Measurements from ENCODE around the gene SGTB.
A peak's percentile ranks its signal among the peaks of the same experiment; 100 is the strongest.

The SGTB gene, protein sequence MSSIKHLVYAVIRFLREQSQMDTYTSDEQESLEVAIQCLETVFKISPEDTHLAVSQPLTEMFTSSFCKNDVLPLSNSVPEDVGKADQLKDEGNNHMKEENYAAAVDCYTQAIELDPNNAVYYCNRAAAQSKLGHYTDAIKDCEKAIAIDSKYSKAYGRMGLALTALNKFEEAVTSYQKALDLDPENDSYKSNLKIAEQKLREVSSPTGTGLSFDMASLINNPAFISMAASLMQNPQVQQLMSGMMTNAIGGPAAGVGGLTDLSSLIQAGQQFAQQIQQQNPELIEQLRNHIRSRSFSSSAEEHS

GRCh38 chr5:65721720-65722574 lies at the start of gene SGTB, which contains the start of gene NLN:
Gene SGTB (minus strand): TSS chr5:65722109. CDS start chr5:65720807, 1,302 bp downstream.
Gene NLN (plus strand): TSS chr5:65722205. CDS start chr5:65722374, 169 bp downstream.
- DNase-seq, result peak; percentile 96

DNA sequence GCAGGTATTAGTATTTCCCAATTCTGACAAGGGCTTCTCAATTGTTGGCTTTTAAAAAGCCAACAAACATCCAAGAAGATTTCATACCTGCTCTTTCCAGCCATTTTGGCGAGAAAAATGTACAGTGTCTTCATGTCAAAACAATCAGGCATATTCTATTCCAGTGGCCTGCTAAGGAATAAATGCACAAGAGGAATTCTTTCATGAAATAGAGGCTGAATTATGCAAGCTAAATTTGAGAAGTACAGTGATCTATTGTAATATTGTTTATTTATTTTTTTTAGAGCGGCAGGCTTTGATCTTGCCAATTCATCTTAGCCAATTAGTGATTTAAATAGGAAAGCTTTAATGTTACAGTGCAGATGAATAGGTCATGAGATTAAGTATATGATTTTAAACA lies 49.4 kb upstream of the SGTB start:
- no peak for DNase-seq

DNA sequence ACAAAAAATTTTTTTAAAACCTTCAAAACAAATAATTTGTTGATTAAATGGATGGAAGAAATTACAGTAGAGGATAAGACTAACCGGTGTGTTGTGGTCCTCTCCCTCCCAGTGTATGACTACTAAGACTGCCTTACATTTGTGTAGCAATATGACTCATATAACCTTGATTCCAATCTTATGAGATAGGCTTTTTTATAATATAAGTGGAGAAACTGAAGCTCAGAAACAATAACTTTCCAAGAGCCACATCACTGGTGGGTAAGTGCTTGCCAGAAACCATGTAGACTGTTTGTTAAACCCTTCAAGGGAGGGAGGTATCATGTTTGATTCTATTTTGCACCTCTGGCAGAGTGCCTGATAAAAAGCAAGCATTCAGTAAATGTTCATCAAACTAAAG lies 47.6 kb upstream of the SGTB start:
- peak; percentile 39 for DNase-seq

- peak; percentile 62 for DNase-seq
These were observed 46.9 kb upstream of the SGTB start for GRCh38 chr5:65768723-65769346.

- no peak for DNase-seq
These were observed 45.7 kb upstream of the SGTB start for GRCh38 chr5:65767565-65767964.

GRCh38 chr5:65766781-65767180 lies 44.9 kb upstream of the SGTB start:
- no peak for DNase-seq

- no peak for DNase-seq
These were observed 44.3 kb upstream of the SGTB start for GRCh38 chr5:65766175-65766574.

- no peak for DNase-seq
These were observed 43.7 kb upstream of the SGTB start for GRCh38 chr5:65765582-65765981.

- DNase-seq, result peak; percentile 9
These were observed 40.3 kb upstream of the SGTB start for GRCh38 chr5:65762234-65762633.

- DNase-seq, result peak; percentile 79
These were observed 38.8 kb upstream of the SGTB start for GRCh38 chr5:65760504-65761275.

DNA sequence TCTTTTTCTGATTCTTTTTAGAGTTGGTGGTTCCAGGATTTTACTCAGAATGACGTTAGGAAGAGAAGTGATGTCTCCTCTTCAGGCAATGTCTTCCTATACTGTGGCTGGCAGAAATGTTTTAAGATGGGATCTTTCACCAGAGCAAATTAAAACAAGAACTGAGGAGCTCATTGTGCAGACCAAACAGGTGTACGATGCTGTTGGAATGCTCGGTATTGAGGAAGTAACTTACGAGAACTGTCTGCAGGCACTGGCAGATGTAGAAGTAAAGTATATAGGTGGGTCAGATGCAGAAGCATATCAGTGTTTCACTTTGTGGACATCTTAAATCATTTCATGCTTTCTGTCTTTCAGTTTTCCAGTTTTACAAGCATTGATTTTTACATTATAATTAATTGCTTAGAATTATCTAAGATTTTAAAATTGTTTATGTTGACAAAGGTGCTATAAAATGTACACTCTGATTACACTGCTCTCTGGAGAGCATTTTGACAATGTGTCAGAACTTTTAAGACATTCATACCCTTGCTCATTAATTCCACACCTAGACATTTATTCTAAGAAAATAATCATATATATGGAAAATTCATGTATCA lies 36.7 kb upstream of the SGTB start:
- no peak for DNase-seq

DNA sequence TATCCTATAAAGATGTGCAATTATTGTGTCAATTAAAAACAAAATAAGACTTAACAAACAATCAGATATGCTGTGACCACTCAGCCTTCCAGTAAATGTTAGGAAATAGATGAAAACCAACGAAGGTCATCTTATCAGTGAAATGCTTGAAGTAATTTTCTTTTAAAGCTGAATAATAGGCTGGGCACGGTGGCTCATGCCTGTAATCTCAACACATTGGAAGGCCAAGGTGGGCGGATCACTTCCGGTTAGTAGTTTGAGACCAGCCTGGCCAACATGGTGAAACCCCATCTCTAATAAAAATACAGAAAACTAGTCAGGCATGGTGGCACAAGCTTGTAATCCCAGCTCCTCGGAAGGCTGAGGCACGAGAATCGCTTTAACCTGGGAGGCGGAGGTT lies 31.3 kb upstream of the SGTB start:
- DNase-seq, result no peak

DNA sequence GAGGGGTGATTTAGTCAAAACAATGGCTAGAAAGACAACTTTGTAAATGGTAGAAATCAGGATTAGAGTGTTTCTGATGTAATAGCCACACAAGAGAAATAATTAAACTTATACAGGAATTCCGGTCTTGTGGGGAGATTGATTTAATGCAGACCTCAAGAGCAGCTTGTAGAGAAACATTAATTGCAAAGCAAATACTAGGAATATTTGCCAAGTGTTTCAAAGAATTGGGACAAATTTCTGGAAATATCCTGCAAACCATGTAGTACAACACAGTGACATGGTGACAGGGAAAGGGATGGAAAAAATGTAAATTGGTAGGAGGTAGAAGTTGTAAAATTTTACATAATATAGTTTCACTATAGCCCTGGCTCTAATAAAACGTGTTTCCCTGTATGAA lies 29.0 kb upstream of the SGTB start:
- DNase-seq, result no peak

DNA sequence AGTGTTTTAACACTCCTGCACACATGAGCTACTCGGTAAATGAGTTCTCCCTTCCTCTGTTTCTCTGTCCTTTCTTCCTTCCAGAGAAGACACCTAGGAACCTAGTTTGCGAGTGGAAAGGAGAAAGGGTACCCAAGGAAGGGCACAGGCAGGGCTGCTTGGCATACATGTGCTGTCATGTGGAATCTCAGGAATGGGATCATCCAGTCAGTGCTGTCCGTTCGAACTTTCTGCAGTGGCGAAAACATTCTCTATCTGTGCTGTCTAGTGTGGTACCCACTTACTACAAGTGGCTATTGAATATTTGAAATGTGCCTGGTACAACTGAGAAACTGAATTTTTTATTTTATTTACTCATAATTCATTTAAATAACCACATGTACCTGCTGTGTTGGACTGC lies 28.0 kb upstream of the SGTB start:
- no peak for DNase-seq

- DNase-seq, result no peak
These were observed 27.4 kb upstream of the SGTB start for GRCh38 chr5:65749221-65749844.

DNA sequence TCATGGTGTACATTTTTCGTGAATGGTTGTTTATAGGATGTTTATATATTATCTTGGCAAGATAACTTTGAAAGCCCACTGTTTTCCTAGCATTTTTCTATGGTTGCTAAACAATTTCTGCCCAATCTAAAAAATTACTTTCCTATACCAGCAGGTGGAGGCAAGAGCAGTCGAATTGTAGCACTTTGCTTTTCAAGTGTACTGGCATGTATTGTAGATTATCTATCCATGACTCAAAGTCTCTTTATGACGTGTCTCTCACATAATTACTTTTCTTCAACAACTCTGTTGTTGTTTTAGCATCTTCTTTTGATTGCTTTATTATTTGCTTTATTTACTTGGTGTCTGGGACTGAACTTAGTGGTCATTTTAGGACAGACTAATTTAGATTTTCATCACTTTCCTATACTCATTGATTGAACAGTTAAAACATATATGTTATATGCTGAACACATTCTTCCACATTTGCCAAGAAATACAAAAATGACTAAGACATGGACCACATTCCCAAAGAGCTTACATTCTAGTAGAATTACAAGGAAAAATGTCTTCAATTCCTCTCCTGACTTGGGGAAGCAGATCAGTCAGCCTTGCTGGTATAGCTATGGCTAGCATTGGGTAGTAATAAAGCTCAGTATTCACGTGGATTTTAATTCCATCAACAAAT lies 20.8 kb upstream of the SGTB start:
- DNase-seq, result peak; percentile 53

DNA sequence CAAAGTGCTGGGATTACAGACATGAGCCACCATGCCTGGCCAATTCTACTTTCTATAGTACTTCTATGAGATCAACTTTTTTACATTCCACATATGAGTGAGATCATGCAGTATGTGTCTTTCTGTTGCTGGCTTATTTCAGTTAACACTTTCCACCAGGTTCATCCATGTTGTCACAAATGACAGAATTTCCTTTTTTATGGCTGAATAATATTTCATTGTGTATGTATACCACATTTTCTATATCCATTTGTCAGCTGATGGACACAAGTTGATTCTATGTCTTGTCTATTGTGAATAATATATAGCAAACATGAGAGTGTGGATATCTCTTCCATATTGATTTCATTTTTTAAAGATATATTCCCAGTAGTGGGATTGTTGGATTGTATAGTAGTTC lies 17.3 kb upstream of the SGTB start:
- no peak for DNase-seq

DNA sequence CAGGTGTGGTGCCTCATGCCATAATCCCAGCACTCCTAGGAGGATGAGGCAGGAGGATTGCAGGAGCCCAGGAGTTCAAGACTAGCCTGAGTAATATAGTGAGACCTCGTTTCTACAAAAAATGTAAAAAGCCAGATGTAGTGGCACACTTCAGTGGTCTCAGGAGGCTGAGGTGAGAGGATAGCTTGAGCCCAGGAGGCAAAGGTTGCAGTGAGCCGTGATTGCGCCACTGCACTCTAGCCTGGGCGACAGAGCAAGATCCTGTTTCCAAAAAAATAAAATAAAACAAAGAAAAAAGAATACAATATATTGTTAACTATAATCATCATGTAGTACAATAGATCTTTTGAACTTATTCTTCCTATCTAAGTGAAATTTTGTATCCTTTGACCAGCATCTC lies 16.4 kb upstream of the SGTB start:
- DNase-seq, result no peak

DNA sequence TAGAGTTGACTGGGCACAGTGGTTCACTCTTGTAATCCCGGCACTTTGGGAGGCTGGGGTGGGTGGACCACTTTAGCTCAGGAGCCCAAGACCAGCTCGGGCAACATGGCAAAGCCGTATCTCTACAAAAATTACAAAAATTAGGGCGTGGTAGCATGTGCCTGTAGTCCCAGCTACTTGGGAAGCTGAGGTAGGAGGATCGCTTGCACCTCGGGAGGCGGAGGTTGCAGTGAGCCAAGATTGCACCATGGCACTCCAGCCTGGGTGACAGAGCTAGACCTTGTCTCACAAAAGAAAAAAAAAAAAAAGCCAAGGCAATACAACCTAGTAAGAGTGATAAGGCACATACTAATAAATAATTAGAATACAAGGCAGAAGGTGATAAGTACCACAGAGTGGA lies 15.9 kb upstream of the SGTB start:
- DNase-seq, result no peak

GRCh38 chr5:65736011-65736410 lies 14.1 kb upstream of the SGTB start:
- DNase-seq, result no peak

GRCh38 chr5:65734921-65735320 lies 13.0 kb upstream of the SGTB start:
- no peak for DNase-seq
